Measurements from ENCODE around the gene CHML.

DNA sequence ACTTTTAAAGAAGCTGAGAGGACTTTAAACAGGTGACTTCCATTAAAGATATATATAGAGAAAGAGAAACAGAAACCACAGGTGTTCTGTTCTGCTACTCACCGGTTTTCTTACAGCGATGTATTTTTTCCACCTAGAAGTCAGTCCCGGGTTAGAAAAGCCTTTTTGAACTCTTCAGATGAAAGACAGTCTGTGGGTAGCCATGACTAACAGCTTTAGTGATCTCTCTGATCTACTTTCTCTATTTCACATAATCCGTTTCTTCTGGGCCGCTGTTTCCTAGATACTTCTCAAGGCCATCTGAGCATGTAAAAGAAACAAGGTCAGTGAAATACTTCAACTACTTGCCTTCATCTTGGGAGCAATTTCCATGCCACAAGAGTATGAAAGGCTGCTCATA is 37.0 kb upstream of the CHML start:
- TF ChIP-seq TCF12 (IDR thresholded peaks at IDR 0.05; ENCODE audit: low read depth) (no peak), CEBPB (IDR thresholded peaks at IDR 0.05) (no peak), FOXM1 (IDR thresholded peaks at IDR 0.05; ENCODE audit: borderline replicate concordance, low read depth) (no peak), NFIC (IDR thresholded peaks at IDR 0.05) (no peak)
- TF ChIP-seq, protein P1, sequence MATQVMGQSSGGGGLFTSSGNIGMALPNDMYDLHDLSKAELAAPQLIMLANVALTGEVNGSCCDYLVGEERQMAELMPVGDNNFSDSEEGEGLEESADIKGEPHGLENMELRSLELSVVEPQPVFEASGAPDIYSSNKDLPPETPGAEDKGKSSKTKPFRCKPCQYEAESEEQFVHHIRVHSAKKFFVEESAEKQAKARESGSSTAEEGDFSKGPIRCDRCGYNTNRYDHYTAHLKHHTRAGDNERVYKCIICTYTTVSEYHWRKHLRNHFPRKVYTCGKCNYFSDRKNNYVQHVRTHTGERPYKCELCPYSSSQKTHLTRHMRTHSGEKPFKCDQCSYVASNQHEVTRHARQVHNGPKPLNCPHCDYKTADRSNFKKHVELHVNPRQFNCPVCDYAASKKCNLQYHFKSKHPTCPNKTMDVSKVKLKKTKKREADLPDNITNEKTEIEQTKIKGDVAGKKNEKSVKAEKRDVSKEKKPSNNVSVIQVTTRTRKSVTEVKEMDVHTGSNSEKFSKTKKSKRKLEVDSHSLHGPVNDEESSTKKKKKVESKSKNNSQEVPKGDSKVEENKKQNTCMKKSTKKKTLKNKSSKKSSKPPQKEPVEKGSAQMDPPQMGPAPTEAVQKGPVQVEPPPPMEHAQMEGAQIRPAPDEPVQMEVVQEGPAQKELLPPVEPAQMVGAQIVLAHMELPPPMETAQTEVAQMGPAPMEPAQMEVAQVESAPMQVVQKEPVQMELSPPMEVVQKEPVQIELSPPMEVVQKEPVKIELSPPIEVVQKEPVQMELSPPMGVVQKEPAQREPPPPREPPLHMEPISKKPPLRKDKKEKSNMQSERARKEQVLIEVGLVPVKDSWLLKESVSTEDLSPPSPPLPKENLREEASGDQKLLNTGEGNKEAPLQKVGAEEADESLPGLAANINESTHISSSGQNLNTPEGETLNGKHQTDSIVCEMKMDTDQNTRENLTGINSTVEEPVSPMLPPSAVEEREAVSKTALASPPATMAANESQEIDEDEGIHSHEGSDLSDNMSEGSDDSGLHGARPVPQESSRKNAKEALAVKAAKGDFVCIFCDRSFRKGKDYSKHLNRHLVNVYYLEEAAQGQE (IDR thresholded peaks at IDR 0.05; ENCODE audit: low read depth) = no peak

Measured in Ishikawa (cell line).